HepG2 (cell line): ENCODE results near the gene DGUOK. TPM values are rescaled to one million over a fixed set of nuclear protein-coding genes. Genes with fewer than 3 reads are reported as not detected.

Experiments used
- ATAC-seq: fragments of 200-7000 bp; cut with Tn5 transposase; 3 replicates; pipeline ENCODE4 v1.9.1; 2020; ENCODE audit warnings: mild to moderate bottlenecking, moderate library complexity
- BruUV-seq: library from RNA; stranded (reverse); fragments of 400-500 nt; replicated peaks from 2 replicates; lab custom pipeline; 2021; lab: Mats Ljungman, UMichigan
- CTCF ChIA-PET: fragments of 300-600 bp; formaldehyde crosslinking; extraction: SDS; loops from one replicate; lab custom pipeline; 2021; ENCODE audit warnings: low total read pairs, inconsistent platforms, low intra/inter-chr PET ratio; lab: Yijun Ruan, JAX
- POLR2A ChIA-PET: fragments of 350-600 bp; sonication (Branson Sonifier 250); formaldehyde crosslinking; loops from one replicate; lab custom pipeline; 2020; ENCODE audit warnings: antibody characterized with exemption, inconsistent platforms; lab: Yijun Ruan, JAX
- DNase-seq: peaks from one replicate; pipeline ENCODE4 v3.0.0-alpha.2; 2015; ENCODE audit warnings: low spot score
- FAIRE-seq: peaks from 3 replicates; lab custom pipeline; 2011; peaks lifted over from hg19 to GRCh38; lab: Jason Lieb, UNC
- H2AFZ ChIP-seq: one replicate; pipeline ENCODE4 v1.6.1; 2011; ENCODE audit warnings: low read length, inconsistent platforms
- H3K27ac ChIP-seq: fragments of 300-600 bp; 3 replicates; pipeline ENCODE4 v1.8.0; 2011; ENCODE audit warnings: mixed run types, mild to moderate bottlenecking, mixed read lengths, low read length, inconsistent platforms; ENCODE audit not compliant: insufficient read depth; ENCODE audit errors: extremely low read length
- H3K27me3 ChIP-seq, 2 experiments: fragments of 200-600 bp in 1 of 2; 2 replicates in 1 of 2; 3 replicates in 1 of 2; pipeline versions ENCODE4 v1.6.0 to v1.8.0; 2011; ENCODE audit warnings: low read length in 2 of 2, mild to moderate bottlenecking in 2 of 2, moderate library complexity in 2 of 2, inconsistent platforms in 1 of 2; ENCODE audit not compliant: insufficient read depth in 2 of 2, control insufficient read depth in 1 of 2
- H3K36me3 ChIP-seq, 2 experiments: fragments of 200-600 bp in 1 of 2; replicated peaks in 1 of 2; 2 replicates in 1 of 2; 3 replicates in 1 of 2; pipeline versions ENCODE4 v1.5.1 to v1.8.0; 2011; ENCODE audit warnings: low read length in 2 of 2, inconsistent platforms in 1 of 2; ENCODE audit not compliant: insufficient read depth in 2 of 2, control insufficient read depth in 1 of 2
- H3K4me1 ChIP-seq: 2 replicates; pipeline ENCODE4 v1.5.1; 2012; ENCODE audit warnings: low read length, inconsistent platforms; ENCODE audit not compliant: insufficient read depth
- H3K4me2 ChIP-seq: 2 replicates; pipeline ENCODE4 v1.6.0; 2011; ENCODE audit warnings: low read depth, low read length, inconsistent platforms
- H3K4me3 ChIP-seq, 3 experiments: fragments of 200-600 bp in 1 of 3; sonication (generic), shearing (Covaris generic) in 1 of 3; replicated peaks in 1 of 3; 2 replicates each; pipeline ENCODE4 v1.5.1; 2011 to 2016; ENCODE audit warnings: low read length in 3 of 3, inconsistent platforms in 2 of 3, low read depth in 2 of 3, mild to moderate bottlenecking in 2 of 3, control low read depth in 1 of 3, mixed read lengths in 1 of 3; ENCODE audit not compliant: insufficient read depth in 1 of 3
- H3K79me2 ChIP-seq: one replicate; pipeline ENCODE4 v1.6.1; 2011; ENCODE audit warnings: low read length, inconsistent platforms; ENCODE audit not compliant: insufficient read depth
- H3K9ac ChIP-seq: 2 replicates; pipeline ENCODE4 v1.6.0; 2011; ENCODE audit warnings: mild to moderate bottlenecking, low read depth, low read length, inconsistent platforms; ENCODE audit not compliant: insufficient read depth
- H3K9me3 ChIP-seq: 2 replicates; pipeline ENCODE4 v1.5.1; 2012; ENCODE audit warnings: mild to moderate bottlenecking, low read length
- H4K20me1 ChIP-seq: 2 replicates; pipeline ENCODE4 v1.6.0; 2011; ENCODE audit warnings: inconsistent platforms, mild to moderate bottlenecking, low read length, moderate library complexity; ENCODE audit not compliant: insufficient read depth
- CREB1 ChIP-seq, 2 experiments: fragments of 450-650 bp in 1 of 2; IDR thresholded peaks; 2 replicates each; pipeline ENCODE4 v1.6.1; 2016 to 2017; ENCODE audit warnings: control low read depth in 1 of 2, mild to moderate bottlenecking in 1 of 2, missing compliant biosample characterization in 1 of 2, missing genetic modification characterization in 1 of 2
- DRAP1 ChIP-seq: IDR thresholded peaks from 2 replicates; pipeline ENCODE4 v1.6.1; 2016; ENCODE audit warnings: missing genetic modification reagents, missing compliant biosample characterization
- FOSL1 ChIP-seq: sonication (generic); formaldehyde crosslinking; IDR thresholded peaks from 2 replicates; pipeline ENCODE4 v1.9.0; 2021; ENCODE audit warnings: missing genetic modification reagents, borderline replicate concordance
- HCFC1 ChIP-seq: fragments of 150-350 bp; IDR thresholded peaks from 2 replicates; pipeline ENCODE4 v1.6.1; 2014; ENCODE audit warnings: low read depth, low read length
- HNF4G ChIP-seq, 2 experiments: sonication (generic) in 1 of 2; formaldehyde crosslinking in 1 of 2; IDR thresholded peaks; 2 replicates each; pipeline versions ENCODE4 v1.4.0 to v1.6.1; 2011 to 2020; ENCODE audit warnings: borderline replicate concordance in 2 of 2, low read depth in 2 of 2, mild to moderate bottlenecking in 2 of 2, low read length in 1 of 2, missing genetic modification reagents in 1 of 2, moderate library complexity in 1 of 2
- HNRNPL ChIP-seq: fragments of 200-400 bp; formaldehyde crosslinking; IDR thresholded peaks from 2 replicates; pipeline ENCODE4 v1.6.1; 2017; ENCODE audit warnings: mild to moderate bottlenecking, low read depth, low read length
- MAX ChIP-seq: IDR thresholded peaks from 2 replicates; pipeline ENCODE4 v1.6.1; 2012; ENCODE audit warnings: inconsistent platforms
- MBD4 ChIP-seq: IDR thresholded peaks from 2 replicates; pipeline ENCODE4 v1.6.1; 2012; ENCODE audit warnings: low read length, inconsistent platforms, borderline replicate concordance
- SALL2 ChIP-seq: sonication (generic); formaldehyde crosslinking; IDR thresholded peaks from 2 replicates; pipeline ENCODE4 v1.8.1; 2023; ENCODE audit warnings: mild to moderate bottlenecking, missing genetic modification reagents, inconsistent platforms
- SIX4 ChIP-seq: sonication (generic); formaldehyde crosslinking; IDR thresholded peaks from 2 replicates; pipeline ENCODE4 v1.4.0; 2020; ENCODE audit warnings: missing genetic modification reagents
- SOX13 ChIP-seq, 3 experiments: fragments of 450-650 bp in 1 of 3; sonication (generic) in 1 of 3; formaldehyde crosslinking in 1 of 3; IDR thresholded peaks in 2 of 3; conservative IDR thresholded peaks in 1 of 3; 2 replicates each; pipeline versions ENCODE4 v1.5.0 to v1.6.1; 2016 to 2020; ENCODE audit warnings: antibody characterized with exemption in 1 of 3, mild to moderate bottlenecking in 1 of 3, missing compliant biosample characterization in 1 of 3, missing genetic modification reagents in 1 of 3, moderate library complexity in 1 of 3
- TBX2 ChIP-seq: sonication (generic); formaldehyde crosslinking; IDR thresholded peaks from 2 replicates; pipeline ENCODE4 v1.5.0; 2020; ENCODE audit warnings: missing genetic modification reagents, mild to moderate bottlenecking, borderline replicate concordance
- TP53 ChIP-seq: sonication (generic); formaldehyde crosslinking; conservative IDR thresholded peaks from 2 replicates; pipeline ENCODE4 v1.4.0; 2020; ENCODE audit warnings: missing genetic modification reagents
- ZNF280D ChIP-seq: sonication (generic); formaldehyde crosslinking; IDR thresholded peaks from 2 replicates; pipeline ENCODE4 v1.5.1; 2020; ENCODE audit warnings: mild to moderate bottlenecking, missing genetic modification reagents
- ZNF746 ChIP-seq: sonication (generic); formaldehyde crosslinking; IDR thresholded peaks from 2 replicates; pipeline ENCODE4 v1.8.0; 2022; ENCODE audit warnings: mild to moderate bottlenecking, missing genetic modification reagents
- ZNF788 ChIP-seq: sonication (generic); formaldehyde crosslinking; IDR thresholded peaks from 2 replicates; pipeline ENCODE4 v1.5.0; 2020; ENCODE audit warnings: mild to moderate bottlenecking, missing genetic modification reagents, borderline replicate concordance
- WGBS: methylation state at CpG from one replicate; pipeline ENCODE4 v1.1.6; 2017; ENCODE audit warnings: low lambda C conversion rate; 5-methylcytosine and 5-hydroxymethylcytosine counted together
- in situ Hi-C: cut with HindIII; loops from 2 replicates; pipeline ENCODE4 v1.10.0; 2017; ENCODE audit warnings: low pct_unique_long_range_greater_than_20kb; ENCODE audit not compliant: extremely low pct_ligation_motif_present
- intact Hi-C: fragments of 100-400 bp; cut with micrococcal nuclease; formaldehyde crosslinking; loops from one replicate; pipeline ENCODE4 v1.10.0; 2022; ENCODE audit not compliant: unreplicated experiment
- polyA plus RNA-seq, 8 experiments: library from polyadenylated mRNA; depleted of rRNA in 3 of 8; stranded (reverse) in 7 of 8; unstranded in 1 of 8; fragments of >200 nt; fragmentation: Illumina TruSeq in 4 of 8; extraction: Trizol in 4 of 8; gene quantifications; 2 replicates each; pipeline versions ENCODE4 v1.2.1 to v1.2.3, GENCODE V29; 2011 to 2016; ENCODE audit warnings: low read depth in 4 of 8, missing spikeins in 1 of 8, mixed read lengths in 1 of 8; ENCODE audit not compliant: insufficient read depth in 1 of 8
- total RNA-seq, 5 experiments: library from RNA; depleted of rRNA; stranded (reverse); fragments of >200 nt; fragmentation: Illumina TruSeq; extraction: Trizol; gene quantifications; 2 replicates each; pipeline ENCODE4 v1.2.3, GENCODE V29; 2016; ENCODE audit warnings: low read depth in 1 of 5

Gene DGUOK
- total and polyA plus RNA-seq, 2 of the 13 experiments (the other 11 are each of a cell fraction or from before 2014, with no cell fraction given) = 105 to 137 TPM

GRCh38 chr2:73908689-73909652 is 17.7 kb upstream of the DGUOK start:
- Histone ChIP-seq H3K9ac (no peak overlapping the region), H3K4me2 (no peak overlapping the region), H2AFZ (no peak overlapping the region), H3K4me1 (peaks cover 15% of the 10 kb centered on the region), H3K4me3 (no peak overlapping the region), H3K36me3 (no peaks in the 10 kb centered on the region), H3K79me2 (no peaks in the 10 kb centered on the region), H3K9me3 (no peaks in the 10 kb centered on the region), H4K20me1 (no peaks in the 10 kb centered on the region), H3K27me3 (peaks cover 0 to 15% of the 10 kb centered on the region in 2 experiments; a peak in 1 of 5 replicates), H3K27ac (no peak overlapping the region)
- FAIRE-seq (no peak), DNase-seq (no peak), ATAC-seq (no peak)
- WGBS = 33% methylated on average over 10 of the region's 10 CpGs
- no TSS peak for BruUV-seq
- in situ Hi-C loops = no loop called here
- ChIA-PET POLR2A (no interaction called here), CTCF (no interaction called here)
- intact Hi-C loops = no loop called here
- TF ChIP-seq HNRNPL (no peak), HNF4G (IDR thresholded peaks at IDR 0.05; ENCODE audit: borderline replicate concordance, low read depth, low read length) (no peak), HNF4G (CRISPR knock-in tag; IDR thresholded peaks at IDR 0.05; ENCODE audit: borderline replicate concordance, low read depth) (no peak), FOSL1 (CRISPR knock-in tag) (no peak), HCFC1 (no peak), SIX4 (CRISPR knock-in tag) (no peak), ZNF280D (CRISPR knock-in tag) (no peak), MBD4 (no peak), TP53 (CRISPR knock-in tag) (no peak), SOX13 (IDR thresholded peaks at IDR 0.05) (no peak), SOX13 (CRISPR knock-in tag; conservative IDR thresholded peaks at IDR 0.05 in 1 of 2, IDR thresholded peaks at IDR 0.05 in 1 of 2) (no peak), ZNF746 (CRISPR knock-in tag) (no peak), SALL2 (CRISPR knock-in tag) (no peak), TBX2 (CRISPR knock-in tag) (no peak), CREB1 (IDR thresholded peaks at IDR 0.05) (no peak), CREB1 (CRISPR knock-in tag; IDR thresholded peaks at IDR 0.05) (no peak), ZNF788 (CRISPR knock-in tag) (no peak), DRAP1 (CRISPR knock-in tag) (no peak), MAX (no peak)
- TF ChIP-seq, all 625 proteins: peak for 0
